ENCODE measurements around the gene SARS1. TPM values are rescaled to one million over a fixed set of nuclear protein-coding genes. Genes with fewer than 3 reads are reported as not detected.
A peak's percentile ranks its signal among the peaks of the same experiment; 100 is the strongest.

SARS1 gene
- total RNA-seq, 4 donors from 2014 or later: 118 to 150 (median 137) TPM

DNA sequence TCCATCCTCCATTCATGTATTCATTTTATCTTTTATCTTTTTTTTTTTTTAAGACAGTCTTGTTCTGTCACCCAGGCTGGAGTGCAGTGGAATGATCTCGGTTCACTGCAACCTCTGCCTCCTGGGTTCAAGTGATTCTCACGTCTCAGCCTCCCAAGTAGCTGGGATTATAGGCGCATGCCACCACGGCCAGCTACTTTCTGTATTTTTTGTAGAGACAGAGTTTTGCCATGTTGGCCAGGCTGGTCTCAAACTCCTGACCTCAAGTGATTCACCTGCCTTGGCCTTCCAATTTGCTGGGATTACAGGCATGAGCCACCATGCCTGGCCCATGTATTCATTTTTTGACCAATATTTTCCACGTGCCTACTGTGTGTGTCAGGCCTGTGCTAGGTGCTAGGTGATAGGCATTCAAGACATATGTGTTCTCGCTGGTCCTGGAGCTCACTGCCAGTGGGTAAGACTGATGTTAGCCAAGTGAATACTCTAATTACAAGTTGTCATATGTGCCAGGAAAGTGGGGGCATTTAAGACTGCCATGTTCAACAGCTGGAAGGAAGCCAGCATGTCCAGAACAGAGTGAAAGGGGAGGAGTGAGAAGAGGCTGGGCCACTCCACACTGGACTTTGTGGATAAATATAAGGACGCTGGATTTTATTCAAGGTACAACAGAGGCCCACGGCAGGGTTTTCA is 30.3 kb downstream of the SARS1 start:
- Histone ChIP-seq H3K36me3 (peaks cover 0 to 8% (median 0%) of the 10 kb centered on the region in 3 donors), H3K9me3 (no peaks in the 10 kb centered on the region), H3K27ac (no peak overlapping the region), H3K4me1 (peaks cover 0 to 40% (median 10%) of the 10 kb centered on the region in 4 donors), H3K4me3 (no peak overlapping the region), H3K27me3 (no peaks in the 10 kb centered on the region)
- no peak for DNase-seq (ENCODE audit: low spot score in 2 of 2)
- WGBS, 2 donors: 79% methylated on average over 8 of the region's 8 CpGs
- TF ChIP-seq EP300 (IDR thresholded peaks at IDR 0.05): no peak
- TF ChIP-seq, protein P1, sequence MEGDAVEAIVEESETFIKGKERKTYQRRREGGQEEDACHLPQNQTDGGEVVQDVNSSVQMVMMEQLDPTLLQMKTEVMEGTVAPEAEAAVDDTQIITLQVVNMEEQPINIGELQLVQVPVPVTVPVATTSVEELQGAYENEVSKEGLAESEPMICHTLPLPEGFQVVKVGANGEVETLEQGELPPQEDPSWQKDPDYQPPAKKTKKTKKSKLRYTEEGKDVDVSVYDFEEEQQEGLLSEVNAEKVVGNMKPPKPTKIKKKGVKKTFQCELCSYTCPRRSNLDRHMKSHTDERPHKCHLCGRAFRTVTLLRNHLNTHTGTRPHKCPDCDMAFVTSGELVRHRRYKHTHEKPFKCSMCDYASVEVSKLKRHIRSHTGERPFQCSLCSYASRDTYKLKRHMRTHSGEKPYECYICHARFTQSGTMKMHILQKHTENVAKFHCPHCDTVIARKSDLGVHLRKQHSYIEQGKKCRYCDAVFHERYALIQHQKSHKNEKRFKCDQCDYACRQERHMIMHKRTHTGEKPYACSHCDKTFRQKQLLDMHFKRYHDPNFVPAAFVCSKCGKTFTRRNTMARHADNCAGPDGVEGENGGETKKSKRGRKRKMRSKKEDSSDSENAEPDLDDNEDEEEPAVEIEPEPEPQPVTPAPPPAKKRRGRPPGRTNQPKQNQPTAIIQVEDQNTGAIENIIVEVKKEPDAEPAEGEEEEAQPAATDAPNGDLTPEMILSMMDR (IDR thresholded peaks at IDR 0.05): no peak

DNA sequence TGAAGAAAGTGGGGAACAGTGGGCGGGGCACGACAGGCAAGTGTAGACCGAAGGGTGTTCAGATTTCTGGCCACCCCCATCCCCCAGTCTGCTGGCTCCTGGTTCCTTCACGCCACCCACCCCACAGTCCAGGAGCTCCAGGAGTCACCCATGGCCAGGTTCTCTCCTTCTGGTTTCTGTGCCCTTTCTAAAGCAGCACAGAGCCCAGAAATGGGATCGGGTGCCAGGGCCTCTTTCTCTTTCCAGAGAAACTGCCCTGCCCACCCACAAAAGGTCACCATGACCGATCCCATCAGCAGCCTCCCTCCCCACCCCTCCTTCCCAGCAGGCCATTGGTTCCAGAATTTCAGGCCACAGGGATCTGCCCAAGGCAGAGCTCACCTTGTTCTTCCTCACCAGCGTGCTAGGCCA is 32.4 kb downstream of the SARS1 start:
- H3K36me3 ChIP-seq: peaks cover 0 to 3% (median 0%) of the 10 kb centered on the region in 3 donors
- TF ChIP-seq POLR2A (IDR thresholded peaks at IDR 0.05) (no peak), EP300 (IDR thresholded peaks at IDR 0.05) (no peak)
- TF ChIP-seq, protein P1 (IDR thresholded peaks at IDR 0.05): no peak
- no peaks in the 10 kb centered on the region for H3K27me3 ChIP-seq
- 62 to 65% methylated on average over 7 of the region's 7 CpGs for WGBS, 2 donors
- H3K4me1 ChIP-seq: peaks cover 0 to 41% (median 13%) of the 10 kb centered on the region in 4 donors
- no peak overlapping the region for H3K4me3 ChIP-seq
- no peak for DNase-seq (ENCODE audit: low spot score in 2 of 2)
- H3K27ac ChIP-seq: no peak overlapping the region
- no peaks in the 10 kb centered on the region for H3K9me3 ChIP-seq

DNA sequence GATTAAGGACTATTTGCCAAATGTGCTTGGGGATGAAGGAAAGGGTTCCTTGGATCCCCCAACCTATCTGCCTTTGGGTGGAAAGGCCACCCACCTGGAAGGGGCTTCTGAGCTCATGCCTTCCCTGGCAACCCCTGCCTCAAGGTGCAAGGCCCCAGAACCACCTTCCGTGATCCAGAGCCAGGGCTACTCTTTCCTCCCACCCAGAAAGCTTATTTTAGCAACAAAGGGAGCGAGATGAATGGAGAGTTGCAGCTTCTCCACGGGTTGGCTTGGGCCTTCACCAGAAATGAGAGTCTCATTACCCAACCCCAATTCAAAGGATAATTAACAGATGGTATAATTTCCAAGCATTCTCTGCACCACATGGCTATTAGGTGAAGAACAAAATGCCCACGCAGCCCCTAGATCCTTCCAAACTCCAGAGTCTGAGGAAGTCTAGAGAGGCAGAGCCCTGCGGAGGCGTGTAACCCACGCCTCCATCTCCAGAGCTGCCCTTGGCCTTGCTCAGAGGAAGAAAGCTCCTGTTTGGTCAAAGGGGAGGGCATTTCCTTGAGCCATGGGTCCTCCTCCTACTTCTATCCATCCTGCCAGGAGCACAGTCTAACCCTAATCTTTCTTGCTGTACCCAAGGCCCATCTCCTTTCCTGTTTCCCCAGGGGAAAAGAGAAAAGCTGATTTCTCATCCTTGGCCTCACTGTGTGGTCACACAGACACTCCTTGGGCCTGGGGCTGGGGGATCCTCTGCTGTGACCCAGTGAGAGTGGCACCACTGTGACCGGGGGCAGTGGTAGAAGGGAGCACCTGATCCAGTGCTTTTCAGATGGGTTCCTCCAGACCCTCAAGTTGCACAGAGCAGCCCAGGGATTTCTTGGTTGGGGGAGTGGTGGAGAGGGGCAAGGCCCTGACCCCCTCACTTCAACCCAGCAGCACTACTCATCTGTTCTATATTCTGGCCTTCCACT is 34.0 kb downstream of the SARS1 start:
- Histone ChIP-seq H3K4me1 (peaks cover 0 to 34% (median 9%) of the 10 kb centered on the region in 4 donors), H3K27me3 (no peaks in the 10 kb centered on the region), H3K4me3 (no peak overlapping the region), H3K36me3 (peaks cover 0 to 12% (median 0%) of the 10 kb centered on the region in 3 donors), H3K9me3 (no peaks in the 10 kb centered on the region), H3K27ac (peak overlapping the region in 1 of 4 donors; percentile 36)
- TF ChIP-seq, protein P1 (IDR thresholded peaks at IDR 0.05): no peak
- TF ChIP-seq EP300 (IDR thresholded peaks at IDR 0.05) (no peak), POLR2A (IDR thresholded peaks at IDR 0.05) (no peak)
- WGBS, 2 donors: 80 to 85% methylated on average over 8 of the region's 8 CpGs
- DNase-seq (ENCODE audit: low spot score in 2 of 2): no peak

DNA sequence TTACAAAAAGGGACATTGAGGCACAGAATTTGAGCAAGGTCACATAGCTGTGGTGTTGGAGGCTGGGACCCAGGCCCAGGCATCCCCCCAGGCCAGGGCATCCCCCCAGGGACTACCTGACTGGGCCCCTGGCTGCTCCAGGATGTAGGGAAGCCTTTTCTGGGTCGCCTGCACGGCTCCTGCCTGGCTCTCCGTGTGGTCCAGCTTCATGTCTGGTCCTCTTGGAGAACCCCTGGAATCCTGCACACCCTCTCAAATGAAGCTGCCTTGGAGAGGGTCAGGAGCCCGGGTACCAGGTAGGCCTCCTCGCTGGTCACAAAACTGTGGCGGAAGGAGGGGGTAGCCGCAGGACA is 34.7 kb downstream of the SARS1 start:
- Histone ChIP-seq H3K36me3 (peaks cover 0 to 12% (median 0%) of the 10 kb centered on the region in 3 donors), H3K4me3 (no peak overlapping the region), H3K4me1 (peaks cover 0 to 42% (median 9%) of the 10 kb centered on the region in 4 donors), H3K9me3 (no peaks in the 10 kb centered on the region), H3K27me3 (no peaks in the 10 kb centered on the region), H3K27ac (peak overlapping the region in 1 of 4 donors; percentile 86)
- DNase-seq (ENCODE audit: low spot score in 2 of 2): no peak
- no peak for TF ChIP-seq EP300 (IDR thresholded peaks at IDR 0.05)
- TF ChIP-seq POLR2A (IDR thresholded peaks at IDR 0.05): no peak
- TF ChIP-seq, protein P1 (IDR thresholded peaks at IDR 0.05): no peak
- 93 to 95% methylated on average over 7 of the region's 7 CpGs for WGBS, 2 donors

Measured in tibial nerve (tissue), 4 donors.